Erythroblast (primary cell): ENCODE results near the gene FERMT2.

Experiments used
- GATA1 ChIP-seq: IDR thresholded peaks from 2 replicates; pipeline ENCODE4 v1.6.1; 2011; ENCODE audit warnings: low read depth, mild to moderate bottlenecking, control low read depth, low read length, moderate library complexity
- POLR2A ChIP-seq: IDR thresholded peaks from 2 replicates; pipeline ENCODE4 v1.6.1; 2011; ENCODE audit warnings: mild to moderate bottlenecking, low read length

- TF ChIP-seq POLR2A, result no peak
- TF ChIP-seq GATA1, result no peak
Observed at GRCh38 chr14:52917735-52918134, 33.1 kb downstream of the FERMT2 start.
